Kidney epithelial cell (primary cell): ENCODE data around the gene LRRC8B. TPM values are rescaled to one million over a fixed set of nuclear protein-coding genes. Genes with fewer than 3 reads are reported as not detected.

ENCODE experiments used
- DNase-seq: peaks from one replicate; pipeline ENCODE4 v3.0.0-alpha.2; 2010; ENCODE audit warnings: low read depth
- H3K27me3 ChIP-seq: 2 replicates; pipeline ENCODE4 v1.6.0; 2011; ENCODE audit warnings: low read length; ENCODE audit not compliant: control insufficient read depth, insufficient read depth
- H3K36me3 ChIP-seq: 2 replicates; pipeline ENCODE4 v1.5.1; 2011; ENCODE audit warnings: low read length; ENCODE audit not compliant: control insufficient read depth, insufficient read depth
- H3K4me3 ChIP-seq: 2 replicates; pipeline ENCODE4 v1.5.1; 2011; ENCODE audit warnings: low read depth, mild to moderate bottlenecking, control low read depth, low read length
- total RNA-seq: library from RNA; depleted of rRNA; stranded (reverse); fragments of >200 nt; gene quantifications from 2 replicates; pipeline ENCODE4 v1.2.3, GENCODE V29; 2015
- TF ChIP-seq, protein P1 (sequence below): IDR thresholded peaks from 2 replicates; pipeline ENCODE4 v1.5.1; 2011; ENCODE audit warnings: mild to moderate bottlenecking, moderate library complexity, low read length, control low read depth, inconsistent platforms; ENCODE audit not compliant: insufficient read depth, poor library complexity, severe bottlenecking

Gene LRRC8B
- total RNA-seq, 1 donor from 2014 or later, result 8.9 TPM

DNA sequence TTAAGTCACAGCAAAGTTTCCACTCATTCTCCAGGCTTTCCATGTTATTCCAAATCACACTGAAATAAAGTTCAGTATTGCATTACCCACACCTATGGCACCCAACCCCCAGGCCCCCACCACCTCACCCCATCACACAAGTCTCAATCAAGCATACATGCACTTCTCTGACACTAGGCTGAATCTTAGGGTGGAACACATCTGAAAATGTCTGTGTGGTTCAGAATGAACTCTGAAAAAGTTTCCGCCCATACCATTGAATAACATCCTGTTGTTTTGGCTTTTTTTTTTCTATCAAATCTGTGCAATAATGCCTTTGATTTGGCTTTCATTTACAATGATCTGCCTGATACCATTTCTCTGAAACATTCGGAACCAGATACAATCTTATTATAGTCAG is 82.5 kb downstream of the LRRC8B start:
- no peak overlapping the region for H3K4me3 ChIP-seq
- TF ChIP-seq, protein P1, sequence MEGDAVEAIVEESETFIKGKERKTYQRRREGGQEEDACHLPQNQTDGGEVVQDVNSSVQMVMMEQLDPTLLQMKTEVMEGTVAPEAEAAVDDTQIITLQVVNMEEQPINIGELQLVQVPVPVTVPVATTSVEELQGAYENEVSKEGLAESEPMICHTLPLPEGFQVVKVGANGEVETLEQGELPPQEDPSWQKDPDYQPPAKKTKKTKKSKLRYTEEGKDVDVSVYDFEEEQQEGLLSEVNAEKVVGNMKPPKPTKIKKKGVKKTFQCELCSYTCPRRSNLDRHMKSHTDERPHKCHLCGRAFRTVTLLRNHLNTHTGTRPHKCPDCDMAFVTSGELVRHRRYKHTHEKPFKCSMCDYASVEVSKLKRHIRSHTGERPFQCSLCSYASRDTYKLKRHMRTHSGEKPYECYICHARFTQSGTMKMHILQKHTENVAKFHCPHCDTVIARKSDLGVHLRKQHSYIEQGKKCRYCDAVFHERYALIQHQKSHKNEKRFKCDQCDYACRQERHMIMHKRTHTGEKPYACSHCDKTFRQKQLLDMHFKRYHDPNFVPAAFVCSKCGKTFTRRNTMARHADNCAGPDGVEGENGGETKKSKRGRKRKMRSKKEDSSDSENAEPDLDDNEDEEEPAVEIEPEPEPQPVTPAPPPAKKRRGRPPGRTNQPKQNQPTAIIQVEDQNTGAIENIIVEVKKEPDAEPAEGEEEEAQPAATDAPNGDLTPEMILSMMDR, result no peak
- no peaks in the 10 kb centered on the region for H3K27me3 ChIP-seq
- no peaks in the 10 kb centered on the region for H3K36me3 ChIP-seq
- no peak for DNase-seq

DNA sequence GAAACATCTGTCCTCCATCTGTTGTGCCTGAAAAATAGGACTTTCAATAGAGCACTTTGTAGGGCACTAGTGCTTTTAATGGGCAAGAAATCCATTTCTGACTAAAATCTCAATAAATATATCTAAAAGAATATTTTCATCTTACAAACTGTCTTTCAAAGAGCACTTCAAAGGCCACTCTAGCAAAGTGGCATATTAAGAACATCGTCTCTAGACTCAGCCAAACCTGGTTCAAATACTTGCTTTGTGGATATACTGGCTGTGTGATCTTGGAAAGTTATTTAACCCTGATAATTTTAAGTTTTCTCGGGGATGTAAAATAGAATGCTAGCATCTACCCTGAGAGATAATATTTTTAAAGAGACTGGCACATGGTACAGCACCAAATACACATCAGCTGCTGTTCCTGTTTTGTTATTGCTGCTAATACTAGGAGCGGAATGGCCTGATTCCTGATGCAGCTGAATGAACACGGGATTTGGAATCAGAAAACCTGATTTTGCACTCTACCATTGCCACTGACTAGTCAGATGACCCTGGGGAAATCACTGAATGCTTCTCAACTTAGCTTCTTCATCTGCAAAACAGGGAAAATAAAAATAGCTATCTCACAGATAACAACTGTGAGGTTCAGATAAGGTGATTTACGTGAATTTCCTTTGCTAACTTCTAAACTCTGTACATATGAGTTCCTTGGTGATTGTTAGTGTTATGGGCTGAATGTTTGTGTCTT is 83.1 kb downstream of the LRRC8B start:
- no peak for DNase-seq
- Histone ChIP-seq H3K36me3 (no peaks in the 10 kb centered on the region), H3K4me3 (no peak overlapping the region), H3K27me3 (no peaks in the 10 kb centered on the region)
- TF ChIP-seq, protein P1, result no peak

DNA sequence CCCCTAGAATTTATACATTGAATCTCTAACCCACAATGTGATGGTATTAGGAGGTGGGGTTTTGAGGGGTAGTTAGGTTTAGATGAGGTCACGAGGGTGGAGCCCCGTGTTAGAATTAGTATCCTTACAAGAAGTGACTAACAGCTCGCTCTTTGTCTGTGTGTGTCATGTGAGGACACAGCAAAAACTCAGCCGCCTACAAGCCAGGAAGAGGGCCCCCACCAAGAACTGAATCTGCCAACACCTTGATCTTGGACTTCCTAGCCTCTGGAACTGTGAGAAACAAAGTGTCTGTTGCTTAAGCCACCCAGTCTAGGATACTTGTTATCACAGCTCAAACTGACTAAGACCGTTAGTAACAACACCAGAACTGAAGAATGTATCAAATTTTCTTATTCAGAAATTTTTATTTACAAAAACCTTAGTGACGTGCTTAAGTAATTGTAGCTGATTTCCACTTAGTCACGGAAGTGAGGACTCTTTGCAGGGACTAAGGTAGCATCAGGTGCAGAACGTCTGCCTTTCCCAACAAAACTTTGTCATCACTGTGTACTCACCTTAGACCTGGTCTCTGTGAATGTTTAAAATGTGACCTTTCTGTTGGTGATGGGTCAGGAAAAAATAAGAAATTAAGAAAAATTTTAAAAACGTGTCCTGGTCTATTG is 83.8 kb downstream of the LRRC8B start:
- TF ChIP-seq, protein P1, result no peak
- no peak for DNase-seq
- H3K36me3 ChIP-seq, result no peaks in the 10 kb centered on the region
- H3K4me3 ChIP-seq, result no peak overlapping the region
- no peaks in the 10 kb centered on the region for H3K27me3 ChIP-seq

DNA sequence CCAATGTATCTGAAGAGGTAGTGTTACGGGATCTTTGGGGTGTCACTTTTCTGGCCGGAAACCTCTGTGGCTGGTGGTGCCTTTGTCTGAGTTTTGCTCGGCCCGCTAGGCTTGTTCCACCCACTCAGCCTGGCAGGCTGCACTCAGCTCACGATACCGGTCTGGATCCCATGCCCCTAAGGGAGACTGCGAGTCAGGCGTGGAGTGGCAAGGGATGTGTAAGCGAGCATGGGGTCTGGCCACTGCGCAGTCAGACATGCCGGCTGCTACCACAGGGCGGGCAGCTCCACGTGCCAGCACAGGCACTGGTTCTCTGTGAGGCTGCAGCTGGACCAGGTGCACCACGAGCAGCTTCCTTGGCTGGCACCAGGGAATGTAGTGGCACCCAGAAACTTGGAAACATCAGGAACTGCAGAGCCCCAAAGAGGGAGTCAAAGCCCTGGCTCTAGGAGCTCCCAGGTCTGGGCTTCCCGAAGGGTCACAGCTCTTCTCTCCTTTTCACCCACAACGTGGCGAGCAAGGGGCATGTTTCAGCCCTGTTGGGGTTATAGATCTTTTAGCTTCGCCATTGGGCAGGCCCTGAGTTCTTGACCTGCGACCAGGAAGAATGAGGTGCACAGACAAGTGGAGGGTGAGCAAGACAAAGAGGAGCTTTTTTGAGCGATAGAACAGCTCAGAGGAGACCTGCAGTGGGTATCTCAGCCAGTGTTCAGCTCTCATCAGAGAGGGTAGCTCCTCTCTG is 84.5 kb downstream of the LRRC8B start:
- TF ChIP-seq, protein P1, result no peak
- Histone ChIP-seq H3K36me3 (no peaks in the 10 kb centered on the region), H3K27me3 (no peaks in the 10 kb centered on the region), H3K4me3 (no peak overlapping the region)
- no peak for DNase-seq

DNA sequence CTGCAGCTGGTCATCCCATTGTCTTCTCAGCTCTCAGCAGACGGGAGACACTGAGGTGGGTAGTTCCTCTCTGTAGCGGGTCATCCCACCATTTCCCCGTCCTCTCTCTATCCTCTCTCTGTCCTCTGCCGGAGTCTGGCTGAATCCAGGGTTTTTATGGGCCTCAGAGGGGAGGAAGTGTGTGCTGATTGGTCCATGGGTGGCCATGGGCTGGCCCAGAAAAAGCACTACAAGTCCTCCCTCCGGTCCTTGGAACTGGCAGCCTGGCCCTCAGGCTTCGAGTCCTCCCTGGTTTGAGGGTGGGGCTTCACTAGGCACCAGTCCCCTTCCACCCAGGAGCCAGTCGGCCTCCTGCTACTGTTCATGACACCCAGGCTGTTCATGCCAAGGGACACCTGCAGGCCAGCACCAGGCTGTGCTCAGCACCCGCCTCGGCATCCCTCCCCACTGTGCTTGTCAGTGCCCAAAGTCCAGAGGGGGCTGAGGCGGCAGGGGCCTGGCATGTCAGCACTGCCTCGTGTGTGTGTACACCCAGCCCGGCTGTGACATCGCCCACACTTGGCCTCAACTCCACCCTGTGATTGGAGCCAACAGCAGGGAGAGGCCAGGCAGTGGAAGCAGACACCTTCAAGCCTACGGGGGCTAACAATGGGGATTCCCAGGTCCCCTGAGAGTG is 85.3 kb downstream of the LRRC8B start:
- Histone ChIP-seq H3K36me3 (no peaks in the 10 kb centered on the region), H3K27me3 (no peaks in the 10 kb centered on the region), H3K4me3 (no peak overlapping the region)
- no peak for DNase-seq
- TF ChIP-seq, protein P1, result no peak
